Lung (tissue), 12 donors: Measurements from ENCODE around the gene PPP2R5E. TPM values are rescaled to one million over a fixed set of nuclear protein-coding genes. Genes with fewer than 3 reads are reported as not detected.
A peak's percentile ranks its signal among the peaks of the same experiment; 100 is the strongest.

Source experiments
- ATAC-seq: fragments of 200-7000 bp; cut with Tn5 transposase; one replicate; pipeline ENCODE4 v1.9.1; 2020; ENCODE audit warnings: moderate number of reproducible peaks; ENCODE audit not compliant: insufficient read depth, low FRiP score
- DNase-seq, 3 donors: peaks; one replicate each; pipeline ENCODE4 v3.0.0-alpha.2; 2013 to 2017
- H3K27ac ChIP-seq, 2 donors: one replicate each; pipeline ENCODE4 v1.5.1; 2013; ENCODE audit warnings: mild to moderate bottlenecking in 2 of 2, moderate library complexity in 2 of 2, control low read depth in 1 of 2, inconsistent platforms in 1 of 2, low read depth in 1 of 2, low read length in 1 of 2
- H3K27me3 ChIP-seq, 3 donors: one replicate each; pipeline ENCODE4 v1.5.1; 2013; ENCODE audit warnings: low read length in 2 of 3; ENCODE audit not compliant: control insufficient read depth in 3 of 3, insufficient read depth in 3 of 3
- H3K36me3 ChIP-seq, 4 donors: one replicate each; pipeline ENCODE4 v1.5.1; 2013; ENCODE audit warnings: low read length in 4 of 4, mild to moderate bottlenecking in 1 of 4, moderate library complexity in 1 of 4; ENCODE audit not compliant: control insufficient read depth in 4 of 4, insufficient read depth in 4 of 4
- H3K4me1 ChIP-seq, 5 donors: one replicate each; pipeline ENCODE4 v1.5.1; 2013; ENCODE audit warnings: low read length in 5 of 5, mild to moderate bottlenecking in 2 of 5, moderate library complexity in 1 of 5; ENCODE audit not compliant: control insufficient read depth in 5 of 5, insufficient read depth in 5 of 5
- H3K4me3 ChIP-seq: one replicate; pipeline ENCODE4 v1.5.1; 2013; ENCODE audit warnings: mild to moderate bottlenecking, control low read depth, moderate library complexity
- H3K9ac ChIP-seq, 2 donors: one replicate each; pipeline ENCODE4 v1.5.1; 2013; ENCODE audit warnings: low read length in 2 of 2, control low read depth in 1 of 2; ENCODE audit not compliant: insufficient read depth in 1 of 2
- H3K9me3 ChIP-seq, 4 donors: one replicate each; pipeline ENCODE4 v1.5.1; 2013; ENCODE audit warnings: low read length in 3 of 4, mild to moderate bottlenecking in 1 of 4, moderate library complexity in 1 of 4; ENCODE audit not compliant: control insufficient read depth in 4 of 4, insufficient read depth in 3 of 4
- WGBS, 2 donors: extraction: QIAGEN DNeasy Blood & Tissue Kit; methylation state at CpG; one replicate each; pipeline ENCODE4 v1.1.7; 2013; 5-methylcytosine and 5-hydroxymethylcytosine counted together
- polyA plus RNA-seq, 2 donors: library from polyadenylated mRNA; stranded (reverse); fragments of 200-250 nt; gene quantifications; one replicate each; pipeline ENCODE4 v1.2.1, GENCODE V29; 2013
- total RNA-seq, 2 donors: library from RNA; depleted of rRNA in 1 of 2; stranded (reverse); fragments of >200 nt in 1 of 2; gene quantifications; one replicate each; pipeline ENCODE4 v1.2.1, GENCODE V29; 2014 to 2021
- TF ChIP-seq, protein P1 (sequence below): IDR thresholded peaks from 2 replicates; pipeline ENCODE4 v1.5.1; 2012; ENCODE audit warnings: mild to moderate bottlenecking; ENCODE audit errors: control extremely low read depth, extremely low read depth
- donor health status: control.
- donor health status: control.
- donor health status: Bipolar disorder and iron deficiency.
- donor health status: healthy.
- donor health status: DM: yes; HTN: yes; CAD: no.

The PPP2R5E gene
- total and polyA plus RNA-seq, 4 donors = 9.0 to 42.5 (median 25.7) TPM

- Histone ChIP-seq H3K4me3 (no peak overlapping the region), H3K4me1 (peaks cover 0 to 14% (median 0%) of the 10 kb centered on the region in 5 donors), H3K27me3 (no peaks in the 10 kb centered on the region), H3K9ac (no peak overlapping the region), H3K27ac (no peak overlapping the region), H3K9me3 (no peaks in the 10 kb centered on the region), H3K36me3 (peaks cover 0 to 3% (median 0%) of the 10 kb centered on the region in 4 donors)
- TF ChIP-seq, protein P1, sequence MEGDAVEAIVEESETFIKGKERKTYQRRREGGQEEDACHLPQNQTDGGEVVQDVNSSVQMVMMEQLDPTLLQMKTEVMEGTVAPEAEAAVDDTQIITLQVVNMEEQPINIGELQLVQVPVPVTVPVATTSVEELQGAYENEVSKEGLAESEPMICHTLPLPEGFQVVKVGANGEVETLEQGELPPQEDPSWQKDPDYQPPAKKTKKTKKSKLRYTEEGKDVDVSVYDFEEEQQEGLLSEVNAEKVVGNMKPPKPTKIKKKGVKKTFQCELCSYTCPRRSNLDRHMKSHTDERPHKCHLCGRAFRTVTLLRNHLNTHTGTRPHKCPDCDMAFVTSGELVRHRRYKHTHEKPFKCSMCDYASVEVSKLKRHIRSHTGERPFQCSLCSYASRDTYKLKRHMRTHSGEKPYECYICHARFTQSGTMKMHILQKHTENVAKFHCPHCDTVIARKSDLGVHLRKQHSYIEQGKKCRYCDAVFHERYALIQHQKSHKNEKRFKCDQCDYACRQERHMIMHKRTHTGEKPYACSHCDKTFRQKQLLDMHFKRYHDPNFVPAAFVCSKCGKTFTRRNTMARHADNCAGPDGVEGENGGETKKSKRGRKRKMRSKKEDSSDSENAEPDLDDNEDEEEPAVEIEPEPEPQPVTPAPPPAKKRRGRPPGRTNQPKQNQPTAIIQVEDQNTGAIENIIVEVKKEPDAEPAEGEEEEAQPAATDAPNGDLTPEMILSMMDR = no peak
- ATAC-seq (no peak), DNase-seq (no peak)
- WGBS, 2 donors = 70 to 86% methylated on average over 4 of the region's 4 CpGs
Observed at GRCh38 chr14:63480599-63480998, 62.6 kb downstream of the PPP2R5E start.

GRCh38 chr14:63478437-63478852 lies 64.7 kb downstream of the PPP2R5E start:
- WGBS, 2 donors = 88 to 91% methylated on average over 3 of the region's 3 CpGs

DNA sequence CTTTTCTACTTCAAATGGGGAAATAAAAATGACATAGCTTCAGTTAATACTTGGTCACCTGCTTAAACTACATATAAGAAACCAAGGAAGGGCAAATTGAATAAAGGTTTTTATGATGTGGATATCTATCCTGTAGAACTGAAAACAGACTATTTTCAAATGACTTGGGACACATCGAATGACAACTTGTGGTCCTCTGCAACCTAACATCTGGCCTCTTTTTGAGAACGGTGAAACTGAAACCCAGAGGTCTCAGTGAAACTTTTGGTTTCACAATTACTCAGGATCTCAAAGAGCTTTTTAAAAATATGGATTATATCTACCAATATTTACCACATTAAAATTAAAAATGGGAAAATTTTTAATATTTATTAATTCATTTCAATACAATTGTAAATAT lies 65.2 kb downstream of the PPP2R5E start:
- Histone ChIP-seq H3K4me3 (no peak overlapping the region), H3K4me1 (peaks cover 0 to 25% (median 0%) of the 10 kb centered on the region in 5 donors), H3K27me3 (no peaks in the 10 kb centered on the region), H3K27ac (no peak overlapping the region), H3K9ac (peak overlapping the region in 1 of 2 donors; percentile 36), H3K9me3 (no peaks in the 10 kb centered on the region), H3K36me3 (no peaks in the 10 kb centered on the region)
- WGBS, 2 donors = 6 to 8% methylated on average over 2 of the region's 2 CpGs
- DNase-seq (no peak), ATAC-seq (no peak)
- TF ChIP-seq, protein P1 = no peak

More at GRCh38 chr14:63478437-63478852, 64.7 kb downstream of the PPP2R5E start:
- Histone ChIP-seq H3K27me3 (no peaks in the 10 kb centered on the region), H3K4me3 (no peak overlapping the region), H3K27ac (no peak overlapping the region), H3K4me1 (peaks cover 0 to 22% (median 0%) of the 10 kb centered on the region in 5 donors), H3K36me3 (peaks cover 0 to 3% (median 0%) of the 10 kb centered on the region in 4 donors), H3K9ac (no peak overlapping the region), H3K9me3 (no peaks in the 10 kb centered on the region)
- no peak for ATAC-seq
- TF ChIP-seq, protein P1 = no peak
- no peak for DNase-seq

DNA sequence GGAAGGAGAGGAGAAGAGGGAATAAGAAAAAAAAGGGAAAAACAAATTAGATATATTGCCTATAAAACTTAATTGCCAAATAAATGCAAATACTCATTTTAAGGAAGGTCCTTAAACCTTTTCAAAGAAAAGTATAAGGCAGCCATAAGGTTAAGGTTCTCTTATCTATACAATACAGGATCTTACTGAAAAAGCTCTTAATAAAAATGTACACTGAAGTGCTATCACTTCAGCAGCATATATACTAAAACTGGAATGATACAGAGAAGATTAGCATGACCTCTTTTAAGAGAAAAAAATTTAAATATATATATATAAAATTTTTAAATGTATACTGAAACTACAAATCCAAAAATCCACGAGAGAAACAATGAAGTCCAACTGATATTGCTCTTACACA lies 65.6 kb downstream of the PPP2R5E start:
- Histone ChIP-seq H3K4me3 (no peak overlapping the region), H3K9me3 (no peaks in the 10 kb centered on the region), H3K36me3 (no peaks in the 10 kb centered on the region), H3K9ac (no peak overlapping the region), H3K27me3 (no peaks in the 10 kb centered on the region), H3K4me1 (peaks cover 0 to 26% (median 0%) of the 10 kb centered on the region in 5 donors), H3K27ac (no peak overlapping the region)
- WGBS, 2 donors = 16 to 50% methylated on average over 1 of the region's 1 CpG
- TF ChIP-seq, protein P1 = no peak
- ATAC-seq (no peak), DNase-seq (no peak)
